Amniotic epithelial cell (primary cell): ENCODE data around the gene MLLT10.

Source experiments
- DNase-seq: peaks from one replicate; pipeline ENCODE4 v3.0.0-alpha.2; 2010; ENCODE audit warnings: low read depth

MLLT10 gene

GRCh38 chr10:21501731-21502347 lies 32.2 kb upstream of the MLLT10 start:
- no peak for DNase-seq

DNA sequence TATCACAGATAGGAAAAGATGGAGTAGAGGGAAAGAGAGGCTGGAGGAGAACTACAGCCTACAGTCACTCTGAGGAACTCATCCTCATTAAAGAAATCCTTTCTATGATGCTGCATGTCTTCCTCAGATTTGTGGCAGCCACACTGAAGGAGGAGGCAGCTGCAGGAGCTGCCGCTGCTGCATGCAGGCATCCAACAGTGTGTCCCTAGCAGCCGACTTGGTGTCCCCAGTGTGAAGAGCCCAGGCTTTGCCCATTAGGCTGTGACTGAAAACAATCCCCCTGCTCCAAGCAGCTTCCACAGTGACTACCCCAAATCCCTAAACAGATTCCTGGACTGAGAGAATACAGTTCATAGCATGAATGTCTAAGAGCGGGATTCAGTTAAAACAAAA lies 31.7 kb upstream of the MLLT10 start:
- DNase-seq: no peak

- no peak for DNase-seq
Measured at GRCh38 chr10:21503542-21503941, 30.5 kb upstream of the MLLT10 start.

DNA sequence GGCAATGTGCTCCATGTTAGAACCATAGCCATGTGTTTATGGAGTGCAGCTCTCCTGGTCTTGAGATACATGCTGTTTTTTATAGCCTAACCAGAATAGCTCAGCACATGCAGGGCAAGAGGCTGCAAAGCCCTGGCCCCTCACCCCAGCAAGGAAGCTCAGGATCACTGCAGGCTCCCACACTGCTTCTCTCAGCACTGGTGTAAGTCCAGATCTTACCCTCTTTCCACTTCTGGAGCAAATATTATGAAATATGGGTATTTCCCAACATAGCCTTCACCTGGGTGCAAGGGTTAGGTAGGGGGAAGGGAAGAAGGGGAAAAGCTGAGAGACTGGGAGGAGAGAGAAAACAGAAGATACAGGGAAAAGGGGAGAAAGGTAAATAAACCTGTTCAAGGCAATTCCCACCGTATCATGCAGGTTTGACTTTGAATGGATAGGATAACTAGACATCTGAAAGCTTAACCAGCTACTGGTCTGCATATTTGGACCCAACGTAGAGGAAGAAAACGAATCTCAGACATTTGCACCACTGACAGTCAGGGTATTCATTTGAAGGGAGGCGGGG lies 28.2 kb upstream of the MLLT10 start:
- DNase-seq: no peak

- peak; percentile 31 for DNase-seq
Measured at GRCh38 chr10:21506351-21506750, 27.7 kb upstream of the MLLT10 start.

GRCh38 chr10:21507150-21507549 lies 26.9 kb upstream of the MLLT10 start:
- DNase-seq: no peak

DNA sequence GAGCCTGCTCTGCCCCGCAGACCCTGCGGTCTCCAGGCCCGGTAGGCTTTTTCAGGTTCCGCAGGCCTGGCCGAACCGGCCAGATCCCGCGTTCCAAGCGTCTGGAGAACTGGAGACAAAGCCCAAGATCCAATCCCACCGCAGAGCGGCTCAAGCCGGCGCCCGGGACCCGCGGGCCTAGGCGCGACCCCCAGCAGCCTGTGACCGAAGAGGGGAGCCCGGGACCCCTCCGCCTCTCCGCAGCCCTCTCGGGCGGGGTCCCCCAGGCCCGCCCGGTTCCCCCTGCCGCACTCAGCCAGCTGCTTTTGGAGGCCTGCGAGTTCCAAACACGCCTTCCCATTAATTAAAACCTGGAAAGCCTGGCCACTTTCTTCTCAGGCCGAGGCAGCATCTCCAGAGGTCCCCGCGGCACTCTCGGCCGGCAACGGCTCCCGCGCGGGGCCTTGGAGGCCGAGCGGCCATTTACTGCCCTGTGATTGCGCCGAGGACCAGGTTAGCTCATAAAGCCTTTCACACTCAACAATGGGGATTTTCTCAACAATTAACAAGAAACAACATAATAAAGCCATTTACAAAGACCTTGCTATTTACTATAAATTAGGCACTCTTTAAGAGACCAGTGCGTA lies 25.2 kb upstream of the MLLT10 start:
- no peak for DNase-seq

DNA sequence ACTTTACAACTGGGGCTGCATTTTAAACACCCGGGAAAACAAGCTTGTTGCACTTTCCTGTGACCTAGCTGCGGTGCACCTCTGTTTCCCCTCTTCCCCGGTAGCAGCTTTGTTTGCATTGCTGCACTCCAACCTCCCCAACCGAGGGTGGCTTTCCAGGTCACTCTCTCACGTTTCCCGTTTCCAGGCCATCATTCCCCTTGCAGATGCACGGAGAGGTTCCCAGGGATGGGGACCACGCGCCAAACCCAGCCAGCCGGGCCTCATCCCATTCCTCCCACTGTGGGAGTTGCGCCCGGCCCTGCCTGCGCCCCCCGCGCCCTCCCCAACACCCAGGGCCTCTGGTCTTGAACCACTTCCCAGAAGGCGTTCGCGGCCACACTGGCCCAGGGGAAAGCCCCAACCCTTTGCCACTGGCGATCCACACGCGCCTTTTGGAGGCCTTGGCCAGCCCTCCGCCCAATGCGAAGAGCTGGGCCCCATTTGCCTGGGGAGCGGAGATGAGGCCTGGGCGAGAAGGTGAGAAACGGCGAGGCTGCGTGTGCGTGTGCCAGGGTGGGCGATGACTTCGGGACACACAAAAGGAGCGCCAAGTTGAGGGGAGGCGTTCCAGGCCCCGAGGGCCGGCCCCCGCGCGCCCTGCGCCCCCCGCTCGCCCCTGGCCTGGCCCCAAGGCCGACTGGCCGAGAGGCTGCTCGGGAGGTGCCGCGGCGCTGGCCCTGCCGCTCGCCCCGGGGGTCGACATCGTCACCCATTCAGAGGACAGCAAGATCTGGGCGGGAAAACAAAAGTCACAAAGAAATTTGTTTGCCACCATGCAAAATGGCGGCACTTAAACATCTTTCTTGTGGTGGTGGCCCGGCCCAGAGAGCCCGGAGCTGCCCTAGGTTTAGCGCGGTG lies 24.4 kb upstream of the MLLT10 start:
- no peak for DNase-seq

GRCh38 chr10:21510241-21511094 lies 23.6 kb upstream of the MLLT10 start:
- no peak for DNase-seq

- DNase-seq: no peak
Measured at GRCh38 chr10:21511095-21511570, 22.9 kb upstream of the MLLT10 start.

- DNase-seq: no peak
Measured at GRCh38 chr10:21511946-21512572, 22.0 kb upstream of the MLLT10 start.

DNA sequence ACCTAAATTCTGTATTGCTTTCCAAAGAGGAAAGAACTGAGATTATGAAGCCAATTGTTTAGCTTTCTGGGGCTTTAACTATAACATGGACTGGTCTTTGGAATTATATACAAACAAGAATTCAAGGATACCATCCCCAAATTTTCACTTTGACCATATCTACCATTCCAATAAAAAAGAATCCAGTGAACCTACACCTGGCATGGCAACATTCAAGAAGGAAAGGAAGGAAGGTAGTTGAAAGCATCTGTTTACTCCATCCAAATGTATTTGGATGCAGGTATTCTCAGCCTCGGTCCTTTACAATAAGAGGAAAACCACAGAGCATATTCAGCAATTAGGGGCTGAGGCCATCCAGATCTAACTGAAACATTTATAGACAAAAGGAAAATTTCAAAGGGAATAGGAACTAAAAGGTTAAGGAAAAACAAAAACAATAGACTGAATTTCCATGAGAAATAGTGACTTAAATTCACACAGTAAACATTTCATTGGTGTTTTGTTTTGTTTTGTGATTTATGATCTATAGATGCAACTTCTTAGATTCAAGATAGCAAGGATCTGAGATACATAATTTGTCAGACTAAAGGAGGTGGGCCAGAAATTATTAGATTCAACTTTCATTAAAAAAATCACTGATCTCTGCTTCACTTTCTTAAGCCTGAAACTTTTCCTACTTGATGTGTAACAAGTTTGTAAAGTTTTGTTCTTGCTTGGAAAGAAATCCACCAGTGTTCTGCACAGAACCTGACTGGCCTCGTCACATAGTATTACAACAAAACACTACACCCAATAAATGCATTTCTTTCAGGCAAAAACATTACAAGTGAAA lies 21.2 kb upstream of the MLLT10 start:
- DNase-seq: no peak

GRCh38 chr10:21513405-21513788 lies 20.6 kb upstream of the MLLT10 start:
- DNase-seq: no peak

GRCh38 chr10:21514129-21514817 lies 19.8 kb upstream of the MLLT10 start:
- no peak for DNase-seq

DNA sequence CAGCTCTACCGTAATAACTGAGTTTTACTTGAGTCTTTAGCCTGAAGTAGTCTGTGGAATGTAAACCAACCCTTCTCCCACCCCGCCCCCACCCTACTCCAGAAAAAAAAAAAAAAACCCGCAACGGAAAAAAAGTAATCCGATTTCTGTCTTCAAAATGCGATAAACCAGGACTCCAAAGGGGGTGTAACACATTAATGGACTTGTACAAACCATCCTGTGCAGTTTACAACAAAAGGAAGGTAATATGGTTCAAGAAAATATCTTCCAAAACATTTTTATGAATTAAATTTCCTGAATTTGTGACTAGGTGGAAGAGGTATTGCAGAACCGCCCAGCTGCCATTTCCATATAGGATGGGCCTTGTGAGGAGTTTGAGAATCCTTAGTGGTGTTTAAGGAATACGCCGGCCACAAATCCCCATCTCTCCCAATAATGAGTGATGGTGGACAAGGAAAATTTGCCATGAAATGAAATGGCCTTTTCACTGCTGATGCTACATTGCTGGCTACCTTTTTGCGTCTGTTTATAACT lies 19.1 kb upstream of the MLLT10 start:
- peak; percentile 35 for DNase-seq

DNA sequence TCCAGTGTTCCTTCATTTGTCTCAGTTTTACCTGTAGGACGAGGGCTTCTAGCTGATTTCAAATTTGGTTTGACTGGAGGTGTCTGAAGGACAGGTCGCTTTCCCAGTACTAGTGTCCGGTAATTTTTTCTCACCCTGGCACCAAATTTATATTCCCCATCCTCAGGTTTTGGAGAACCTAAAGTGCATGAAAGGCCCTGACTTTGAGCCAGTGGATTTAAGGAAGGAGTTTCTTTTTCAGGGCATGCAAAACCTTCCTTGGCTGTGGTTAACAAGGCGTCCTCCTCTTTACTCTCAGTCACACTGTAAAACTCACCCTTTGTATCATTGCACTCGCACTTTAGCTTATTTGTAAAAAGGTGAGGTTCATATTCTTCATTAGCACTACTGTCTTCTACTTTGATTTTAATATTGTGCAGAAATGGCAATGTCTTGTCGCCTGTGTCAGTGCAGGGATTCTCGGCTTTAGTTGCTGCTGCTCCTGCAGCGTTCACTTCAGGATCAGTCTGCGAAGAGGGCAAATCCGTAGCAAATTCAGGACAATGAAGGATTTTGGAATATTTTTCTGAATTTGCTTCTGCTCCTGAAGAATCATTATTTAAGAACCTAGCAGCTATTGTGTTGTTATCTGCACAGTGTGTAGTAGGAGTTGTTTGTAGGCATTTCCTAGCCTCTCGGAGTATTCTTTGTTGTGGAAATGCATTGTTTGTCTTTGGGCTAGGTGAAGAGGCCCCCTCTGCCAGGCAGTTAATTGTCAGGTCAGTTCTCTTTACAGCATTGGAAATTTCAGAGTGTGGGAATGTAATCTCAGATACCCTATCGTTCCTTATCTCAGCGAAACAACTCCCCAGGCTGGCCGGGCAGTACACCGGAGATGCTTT lies 18.4 kb upstream of the MLLT10 start:
- DNase-seq: no peak

GRCh38 chr10:21516242-21517131 lies 17.5 kb upstream of the MLLT10 start:
- DNase-seq: peak; percentile 73
